Neural cell (in vitro differentiated cells): Measurements from ENCODE around the gene HDLBP.

Experiments used
- POLR2AphosphoS5 ChIP-seq: IDR thresholded peaks from 2 replicates; pipeline ENCODE4 v1.6.1; 2012
- TF ChIP-seq, protein P1 (sequence below): fragments of 450-650 bp; IDR thresholded peaks from 2 replicates; pipeline ENCODE4 v1.5.1; 2014; ENCODE audit warnings: antibody characterized with exemption, mild to moderate bottlenecking, moderate library complexity; ENCODE audit not compliant: poor library complexity, severe bottlenecking

- TF ChIP-seq, protein P1, sequence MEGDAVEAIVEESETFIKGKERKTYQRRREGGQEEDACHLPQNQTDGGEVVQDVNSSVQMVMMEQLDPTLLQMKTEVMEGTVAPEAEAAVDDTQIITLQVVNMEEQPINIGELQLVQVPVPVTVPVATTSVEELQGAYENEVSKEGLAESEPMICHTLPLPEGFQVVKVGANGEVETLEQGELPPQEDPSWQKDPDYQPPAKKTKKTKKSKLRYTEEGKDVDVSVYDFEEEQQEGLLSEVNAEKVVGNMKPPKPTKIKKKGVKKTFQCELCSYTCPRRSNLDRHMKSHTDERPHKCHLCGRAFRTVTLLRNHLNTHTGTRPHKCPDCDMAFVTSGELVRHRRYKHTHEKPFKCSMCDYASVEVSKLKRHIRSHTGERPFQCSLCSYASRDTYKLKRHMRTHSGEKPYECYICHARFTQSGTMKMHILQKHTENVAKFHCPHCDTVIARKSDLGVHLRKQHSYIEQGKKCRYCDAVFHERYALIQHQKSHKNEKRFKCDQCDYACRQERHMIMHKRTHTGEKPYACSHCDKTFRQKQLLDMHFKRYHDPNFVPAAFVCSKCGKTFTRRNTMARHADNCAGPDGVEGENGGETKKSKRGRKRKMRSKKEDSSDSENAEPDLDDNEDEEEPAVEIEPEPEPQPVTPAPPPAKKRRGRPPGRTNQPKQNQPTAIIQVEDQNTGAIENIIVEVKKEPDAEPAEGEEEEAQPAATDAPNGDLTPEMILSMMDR, result no peak
- TF ChIP-seq POLR2AphosphoS5, result no peak
Observed at GRCh38 chr2:241213041-241213440, 102.4 kb downstream of the HDLBP start.
